ENCODE data around the gene RTL1. TPM values are rescaled to one million over a fixed set of nuclear protein-coding genes. Genes with fewer than 3 reads are reported as not detected.

RTL1 gene
- polyA plus RNA-seq, 4 donors = 0.18 TPM; not detected in 3

GRCh38 chr14:100888789-100889315 lies 14.7 kb downstream of the RTL1 start:
- WGBS, 3 donors = 20 to 59% (median 31%) methylated on average over 5 of the region's 5 CpGs
- no peaks in the 10 kb centered on the region for H3K4me1 ChIP-seq (ENCODE audit: control insufficient read depth in 3 of 3, insufficient read depth in 2 of 3, low read depth in 1 of 3, low read length in 2 of 3)
- no peak overlapping the region for H3K27ac ChIP-seq (ENCODE audit: low read depth in 1 of 3, low read length in 2 of 3)
- H3K27me3 ChIP-seq (ENCODE audit: control insufficient read depth in 3 of 3, insufficient read depth in 3 of 3, low read length in 3 of 3) = peaks cover 0 to 3% (median 0%) of the 10 kb centered on the region in 3 donors
- FAIRE-seq (no peak), DNase-seq (no peak)
- H3K36me3 ChIP-seq (ENCODE audit: control insufficient read depth in 3 of 3, insufficient read depth in 2 of 3, low read depth in 1 of 3, low read length in 3 of 3) = peaks cover 0 to 16% (median 0%) of the 10 kb centered on the region in 3 donors
- H3K4me3 ChIP-seq (ENCODE audit: low read depth in 1 of 3, low read length in 3 of 3) = no peak overlapping the region
- H3K9me3 ChIP-seq (ENCODE audit: control insufficient read depth in 2 of 2, insufficient read depth in 1 of 2, low read depth in 1 of 2, low read length in 1 of 2) = no peaks in the 10 kb centered on the region

- H3K4me1 ChIP-seq (ENCODE audit: control insufficient read depth in 3 of 3, insufficient read depth in 2 of 3, low read depth in 1 of 3, low read length in 2 of 3) = no peaks in the 10 kb centered on the region
- DNase-seq (no peak), FAIRE-seq (no peak)
- WGBS, 3 donors = 52 to 61% (median 60%) methylated on average over 6 of the region's 6 CpGs
- H3K27me3 ChIP-seq (ENCODE audit: control insufficient read depth in 3 of 3, insufficient read depth in 3 of 3, low read length in 3 of 3) = peaks cover 0 to 3% (median 0%) of the 10 kb centered on the region in 3 donors
- H3K9me3 ChIP-seq (ENCODE audit: control insufficient read depth in 2 of 2, insufficient read depth in 1 of 2, low read depth in 1 of 2, low read length in 1 of 2) = no peaks in the 10 kb centered on the region
- peaks cover 0 to 19% (median 0%) of the 10 kb centered on the region in 3 donors for H3K36me3 ChIP-seq (ENCODE audit: control insufficient read depth in 3 of 3, insufficient read depth in 2 of 3, low read depth in 1 of 3, low read length in 3 of 3)
- H3K27ac ChIP-seq (ENCODE audit: low read depth in 1 of 3, low read length in 2 of 3) = no peak overlapping the region
- no peak overlapping the region for H3K4me3 ChIP-seq (ENCODE audit: low read depth in 1 of 3, low read length in 3 of 3)
These were observed 15.7 kb downstream of the RTL1 start for GRCh38 chr14:100887728-100888335.

- Histone ChIP-seq H3K4me3 (ENCODE audit: low read depth in 1 of 3, low read length in 3 of 3) (no peak overlapping the region), H3K4me1 (ENCODE audit: control insufficient read depth in 3 of 3, insufficient read depth in 2 of 3, low read depth in 1 of 3, low read length in 2 of 3) (no peaks in the 10 kb centered on the region), H3K27me3 (ENCODE audit: control insufficient read depth in 3 of 3, insufficient read depth in 3 of 3, low read length in 3 of 3) (peaks cover 0 to 3% (median 0%) of the 10 kb centered on the region in 3 donors), H3K9me3 (ENCODE audit: control insufficient read depth in 2 of 2, insufficient read depth in 1 of 2, low read depth in 1 of 2, low read length in 1 of 2) (peaks cover 0 to 13% of the 10 kb centered on the region in 2 donors), H3K27ac (ENCODE audit: low read depth in 1 of 3, low read length in 2 of 3) (no peak overlapping the region), H3K36me3 (ENCODE audit: control insufficient read depth in 3 of 3, insufficient read depth in 2 of 3, low read depth in 1 of 3, low read length in 3 of 3) (peaks cover 0 to 20% (median 0%) of the 10 kb centered on the region in 3 donors)
- DNase-seq = no peak
- 52 to 67% (median 54%) methylated on average over 5 of the region's 5 CpGs for WGBS, 3 donors
- no peak for FAIRE-seq
These were observed 17.9 kb downstream of the RTL1 start for GRCh38 chr14:100885617-100886016.

- no peaks in the 10 kb centered on the region for H3K4me1 ChIP-seq (ENCODE audit: control insufficient read depth in 3 of 3, insufficient read depth in 2 of 3, low read depth in 1 of 3, low read length in 2 of 3)
- H3K9me3 ChIP-seq (ENCODE audit: control insufficient read depth in 2 of 2, insufficient read depth in 1 of 2, low read depth in 1 of 2, low read length in 1 of 2) = peaks cover 0 to 13% of the 10 kb centered on the region in 2 donors
- H3K4me3 ChIP-seq (ENCODE audit: low read depth in 1 of 3, low read length in 3 of 3) = no peak overlapping the region
- peaks cover 0 to 20% (median 0%) of the 10 kb centered on the region in 3 donors for H3K36me3 ChIP-seq (ENCODE audit: control insufficient read depth in 3 of 3, insufficient read depth in 2 of 3, low read depth in 1 of 3, low read length in 3 of 3)
- H3K27ac ChIP-seq (ENCODE audit: low read depth in 1 of 3, low read length in 2 of 3) = no peak overlapping the region
- DNase-seq (no peak), FAIRE-seq (no peak)
- 74 to 83% (median 82%) methylated on average over 2 of the region's 2 CpGs for WGBS, 3 donors
- H3K27me3 ChIP-seq (ENCODE audit: control insufficient read depth in 3 of 3, insufficient read depth in 3 of 3, low read length in 3 of 3) = peaks cover 0 to 3% (median 0%) of the 10 kb centered on the region in 3 donors
These were observed 18.3 kb downstream of the RTL1 start for GRCh38 chr14:100885196-100885595.

GRCh38 chr14:100884456-100884855 lies 19.1 kb downstream of the RTL1 start:
- Histone ChIP-seq H3K36me3 (ENCODE audit: control insufficient read depth in 3 of 3, insufficient read depth in 2 of 3, low read depth in 1 of 3, low read length in 3 of 3) (peaks cover 0 to 18% (median 0%) of the 10 kb centered on the region in 3 donors), H3K4me3 (ENCODE audit: low read depth in 1 of 3, low read length in 3 of 3) (no peak overlapping the region), H3K4me1 (ENCODE audit: control insufficient read depth in 3 of 3, insufficient read depth in 2 of 3, low read depth in 1 of 3, low read length in 2 of 3) (no peaks in the 10 kb centered on the region), H3K9me3 (ENCODE audit: control insufficient read depth in 2 of 2, insufficient read depth in 1 of 2, low read depth in 1 of 2, low read length in 1 of 2) (peaks cover 0 to 13% of the 10 kb centered on the region in 2 donors), H3K27me3 (ENCODE audit: control insufficient read depth in 3 of 3, insufficient read depth in 3 of 3, low read length in 3 of 3) (peaks cover 0 to under 1% (median 0%) of the 10 kb centered on the region in 3 donors), H3K27ac (ENCODE audit: low read depth in 1 of 3, low read length in 2 of 3) (no peak overlapping the region)
- no peak for FAIRE-seq
- WGBS, 3 donors = 88 to 90% (median 88%) methylated on average over 13 of the region's 13 CpGs
- no peak for DNase-seq

GRCh38 chr14:100883789-100884101 lies 19.8 kb downstream of the RTL1 start:
- H3K36me3 ChIP-seq (ENCODE audit: control insufficient read depth in 3 of 3, insufficient read depth in 2 of 3, low read depth in 1 of 3, low read length in 3 of 3) = peaks cover 0 to 18% (median 0%) of the 10 kb centered on the region in 3 donors
- DNase-seq (no peak), FAIRE-seq (no peak)
- H3K27ac ChIP-seq (ENCODE audit: low read depth in 1 of 3, low read length in 2 of 3) = no peak overlapping the region
- no peaks in the 10 kb centered on the region for H3K27me3 ChIP-seq (ENCODE audit: control insufficient read depth in 3 of 3, insufficient read depth in 3 of 3, low read length in 3 of 3)
- no peaks in the 10 kb centered on the region for H3K4me1 ChIP-seq (ENCODE audit: control insufficient read depth in 3 of 3, insufficient read depth in 2 of 3, low read depth in 1 of 3, low read length in 2 of 3)
- peaks cover 0 to 13% of the 10 kb centered on the region in 2 donors for H3K9me3 ChIP-seq (ENCODE audit: control insufficient read depth in 2 of 2, insufficient read depth in 1 of 2, low read depth in 1 of 2, low read length in 1 of 2)
- 93 to 94% (median 94%) methylated on average over 11 of the region's 11 CpGs for WGBS, 3 donors
- H3K4me3 ChIP-seq (ENCODE audit: low read depth in 1 of 3, low read length in 3 of 3) = no peak overlapping the region

- Histone ChIP-seq H3K36me3 (ENCODE audit: control insufficient read depth in 3 of 3, insufficient read depth in 2 of 3, low read depth in 1 of 3, low read length in 3 of 3) (peaks cover 0 to 18% (median 0%) of the 10 kb centered on the region in 3 donors), H3K27ac (ENCODE audit: low read depth in 1 of 3, low read length in 2 of 3) (no peak overlapping the region), H3K4me3 (ENCODE audit: low read depth in 1 of 3, low read length in 3 of 3) (no peak overlapping the region), H3K27me3 (ENCODE audit: control insufficient read depth in 3 of 3, insufficient read depth in 3 of 3, low read length in 3 of 3) (no peaks in the 10 kb centered on the region), H3K4me1 (ENCODE audit: control insufficient read depth in 3 of 3, insufficient read depth in 2 of 3, low read depth in 1 of 3, low read length in 2 of 3) (no peaks in the 10 kb centered on the region), H3K9me3 (ENCODE audit: control insufficient read depth in 2 of 2, insufficient read depth in 1 of 2, low read depth in 1 of 2, low read length in 1 of 2) (peaks cover 0 to 13% of the 10 kb centered on the region in 2 donors)
- 93 to 95% (median 95%) methylated on average over 46 of the region's 46 CpGs for WGBS, 3 donors
- FAIRE-seq (no peak), DNase-seq (no peak)
These were observed 20.3 kb downstream of the RTL1 start for GRCh38 chr14:100882991-100883788.

GRCh38 chr14:100882026-100882967 lies 21.2 kb downstream of the RTL1 start:
- Histone ChIP-seq H3K9me3 (ENCODE audit: control insufficient read depth in 2 of 2, insufficient read depth in 1 of 2, low read depth in 1 of 2, low read length in 1 of 2) (peaks cover 0 to 13% of the 10 kb centered on the region in 2 donors), H3K36me3 (ENCODE audit: control insufficient read depth in 3 of 3, insufficient read depth in 2 of 3, low read depth in 1 of 3, low read length in 3 of 3) (peaks cover 0 to 18% (median 0%) of the 10 kb centered on the region in 3 donors), H3K27me3 (ENCODE audit: control insufficient read depth in 3 of 3, insufficient read depth in 3 of 3, low read length in 3 of 3) (no peaks in the 10 kb centered on the region), H3K4me3 (ENCODE audit: low read depth in 1 of 3, low read length in 3 of 3) (no peak overlapping the region), H3K4me1 (ENCODE audit: control insufficient read depth in 3 of 3, insufficient read depth in 2 of 3, low read depth in 1 of 3, low read length in 2 of 3) (no peaks in the 10 kb centered on the region), H3K27ac (ENCODE audit: low read depth in 1 of 3, low read length in 2 of 3) (no peak overlapping the region)
- 94 to 95% (median 95%) methylated on average over 48 to 49 of the region's 49 CpGs for WGBS, 3 donors
- DNase-seq = no peak
- no peak for FAIRE-seq
